Suprapubic skin (tissue), 4 donors: ENCODE results near the gene EFCAB6. TPM values are rescaled to one million over a fixed set of nuclear protein-coding genes. Genes with fewer than 3 reads are reported as not detected.

Experiments used
- DNase-seq, 2 donors: peaks; one replicate each; pipeline ENCODE4 v3.0.0-alpha.2; 2019; ENCODE audit warnings: low spot score in 2 of 2
- H3K27ac ChIP-seq: fragments of 200-600 bp; sonication (generic); one replicate; pipeline ENCODE4 v1.5.1; 2019
- H3K27me3 ChIP-seq: fragments of 200-600 bp; sonication (generic); one replicate; pipeline ENCODE4 v1.5.1; 2019
- H3K36me3 ChIP-seq: fragments of 200-600 bp; sonication (generic); one replicate; pipeline ENCODE4 v1.5.1; 2019
- H3K4me1 ChIP-seq: fragments of 200-600 bp; sonication (generic); one replicate; pipeline ENCODE4 v1.5.1; 2019
- H3K4me3 ChIP-seq: fragments of 200-600 bp; sonication (generic); one replicate; pipeline ENCODE4 v1.5.1; 2019; ENCODE audit warnings: mild to moderate bottlenecking
- H3K9me3 ChIP-seq: fragments of 200-600 bp; sonication (generic); one replicate; pipeline ENCODE4 v1.5.1; 2019
- CTCF ChIP-seq, 2 donors: fragments of 200-600 bp in 1 of 2; fragments of 450-650 bp in 1 of 2; sonication (generic) in 1 of 2; IDR thresholded peaks; one replicate each; pipeline ENCODE4 v1.5.1; 2016 to 2019; ENCODE audit warnings: antibody characterized with exemption in 2 of 2, mild to moderate bottlenecking in 1 of 2, moderate library complexity in 1 of 2
- EP300 ChIP-seq: sonication (generic); formaldehyde crosslinking; IDR thresholded peaks from one replicate; pipeline ENCODE4 v1.6.1; 2017; ENCODE audit warnings: antibody characterized with exemption
- POLR2A ChIP-seq, 2 donors: fragments of 450-650 bp; IDR thresholded peaks; one replicate each; pipeline ENCODE4 v1.6.1; 2017; ENCODE audit warnings: antibody characterized with exemption in 2 of 2, mild to moderate bottlenecking in 2 of 2, moderate library complexity in 2 of 2
- POLR2AphosphoS5 ChIP-seq, 3 donors: sonication (generic); formaldehyde crosslinking; IDR thresholded peaks; one replicate each; pipeline ENCODE4 v1.6.1; 2017; ENCODE audit warnings: antibody characterized with exemption in 3 of 3
- WGBS: methylation state at CpG from one replicate; pipeline ENCODE4 v1.1.5; 2018; 5-methylcytosine and 5-hydroxymethylcytosine counted together
- total RNA-seq, 4 donors: library from RNA; depleted of rRNA; stranded (reverse); fragments of >200 nt; gene quantifications; one replicate each; pipeline ENCODE4 v1.1.0, GENCODE V29; 2016

EFCAB6 gene
- total RNA-seq, 4 donors from 2014 or later, result 1.9 to 4.9 (median 2.9) TPM

DNA sequence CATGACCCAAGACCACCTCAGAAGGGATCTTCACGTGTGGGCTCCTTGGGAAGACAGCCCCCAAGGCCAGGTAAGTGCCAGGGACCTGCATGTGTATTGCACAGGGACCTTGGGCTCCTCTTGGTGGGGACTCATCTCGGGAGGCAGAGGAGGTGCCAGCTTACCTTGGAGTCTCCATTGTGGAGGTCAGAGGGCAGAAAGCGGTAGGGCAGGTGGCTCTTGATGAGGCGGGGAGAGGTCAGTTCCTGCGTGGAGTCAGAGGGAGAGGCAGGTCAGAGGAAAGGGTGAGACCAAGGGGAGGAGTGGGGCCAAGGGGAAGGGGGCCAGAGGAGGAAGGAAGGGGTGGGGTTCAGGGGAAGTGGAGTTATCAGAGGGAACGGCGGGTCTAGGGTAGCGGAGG lies 27.7 kb upstream of the EFCAB6 start:
- no peak for TF ChIP-seq EP300
- no peak for TF ChIP-seq POLR2AphosphoS5 (IDR thresholded peaks at IDR 0.05)
- TF ChIP-seq POLR2A (IDR thresholded peaks at IDR 0.05), result no peak
- TF ChIP-seq CTCF (IDR thresholded peaks at IDR 0.05), result no peak
- no peak for DNase-seq
- H3K9me3 ChIP-seq, result no peaks in the 10 kb centered on the region
- no peaks in the 10 kb centered on the region for H3K36me3 ChIP-seq
- H3K4me1 ChIP-seq, result no peaks in the 10 kb centered on the region
- H3K4me3 ChIP-seq, result no peak overlapping the region
- WGBS, result 70% methylated on average over 8 of the region's 8 CpGs
- peaks cover 16% of the 10 kb centered on the region for H3K27me3 ChIP-seq
- H3K27ac ChIP-seq, result no peak overlapping the region

DNA sequence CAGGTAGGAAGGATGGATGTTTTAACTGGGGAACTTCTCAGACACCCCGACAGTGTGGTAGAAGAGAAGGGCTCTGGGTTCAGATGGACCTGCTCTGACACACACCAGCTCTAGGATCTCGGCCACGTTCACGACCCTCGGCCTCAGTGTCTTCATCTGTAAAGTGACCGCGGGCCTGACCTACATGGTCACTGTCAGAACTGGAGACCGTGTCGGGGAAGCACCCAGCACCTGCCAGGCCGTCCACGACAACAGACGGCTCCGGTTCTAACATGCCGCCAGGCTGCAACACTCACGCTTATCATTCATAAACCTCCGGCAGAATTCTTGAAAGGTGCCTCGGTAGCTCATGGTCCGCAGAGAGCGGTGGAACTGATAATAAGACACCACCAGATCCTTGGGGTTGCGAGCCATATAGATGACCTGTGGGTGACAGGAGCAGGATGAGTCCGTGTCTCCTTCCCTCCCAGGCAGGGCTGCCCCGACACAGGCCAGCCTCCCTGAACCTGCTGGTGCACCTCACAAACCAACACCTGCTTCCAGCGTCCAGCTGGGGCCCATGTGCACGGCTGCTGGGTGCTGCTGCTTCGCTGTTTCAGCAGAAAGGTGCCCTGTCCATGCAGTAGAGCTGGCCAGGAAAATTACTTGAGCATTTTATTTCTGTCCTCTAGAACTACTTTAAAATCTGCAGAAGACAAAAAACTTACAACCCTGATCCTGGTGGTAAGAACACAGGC lies 26.6 kb upstream of the EFCAB6 start:
- Histone ChIP-seq H3K4me1 (no peaks in the 10 kb centered on the region), H3K27ac (no peak overlapping the region), H3K27me3 (peaks cover 17% of the 10 kb centered on the region), H3K4me3 (no peak overlapping the region), H3K36me3 (no peaks in the 10 kb centered on the region), H3K9me3 (no peaks in the 10 kb centered on the region)
- WGBS, result 94% methylated on average over 18 of the region's 25 CpGs
- TF ChIP-seq POLR2AphosphoS5 (IDR thresholded peaks at IDR 0.05), result no peak
- no peak for TF ChIP-seq CTCF (IDR thresholded peaks at IDR 0.05)
- no peak for TF ChIP-seq EP300
- no peak for TF ChIP-seq POLR2A (IDR thresholded peaks at IDR 0.05)
- no peak for DNase-seq

DNA sequence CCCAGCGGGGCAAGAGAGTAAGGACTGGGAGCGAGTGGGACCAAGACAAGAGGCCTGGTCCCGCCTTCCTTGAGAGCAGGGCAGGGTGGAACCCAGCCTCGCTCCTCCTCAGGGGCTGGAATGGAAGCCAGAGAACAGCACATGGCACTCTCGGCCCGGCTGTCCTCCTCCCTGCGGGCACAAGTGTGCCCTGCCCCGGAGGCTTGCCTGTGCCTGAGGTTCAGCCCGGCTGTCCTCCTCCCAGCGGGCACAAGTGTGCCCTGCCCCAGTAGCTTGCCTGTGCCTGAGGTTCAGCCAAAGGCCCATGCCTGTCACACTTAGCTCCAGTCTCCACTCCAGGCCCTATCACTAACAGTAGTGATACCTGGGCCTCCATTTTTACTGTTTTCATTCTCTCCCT lies 26.1 kb upstream of the EFCAB6 start:
- 51% methylated on average over 10 of the region's 10 CpGs for WGBS
- Histone ChIP-seq H3K27me3 (peaks cover 23% of the 10 kb centered on the region), H3K4me3 (no peak overlapping the region), H3K27ac (no peak overlapping the region), H3K9me3 (no peaks in the 10 kb centered on the region), H3K36me3 (no peaks in the 10 kb centered on the region), H3K4me1 (no peaks in the 10 kb centered on the region)
- TF ChIP-seq POLR2AphosphoS5 (IDR thresholded peaks at IDR 0.05) (no peak), POLR2A (IDR thresholded peaks at IDR 0.05) (no peak), CTCF (IDR thresholded peaks at IDR 0.05) (no peak), EP300 (no peak)
- DNase-seq, result no peak

DNA sequence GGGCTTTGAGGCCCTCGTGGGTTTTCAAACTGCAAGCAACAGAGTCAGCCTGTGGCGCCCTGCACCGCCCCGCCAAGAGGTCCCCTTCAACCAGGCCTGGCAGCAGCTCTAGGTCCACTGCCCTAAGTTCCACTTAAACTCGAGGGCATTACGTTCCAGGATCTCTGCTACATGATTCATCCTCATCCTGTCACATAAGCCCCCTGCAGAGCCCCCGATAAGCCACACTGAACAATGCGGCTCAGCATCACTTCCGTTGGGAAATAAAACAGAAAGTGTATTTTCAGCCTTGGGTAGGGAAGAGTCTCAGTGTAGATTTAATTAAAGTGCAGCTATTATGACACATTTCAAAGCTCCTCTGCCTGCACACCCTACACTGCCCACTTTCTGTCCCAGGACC lies 25.6 kb upstream of the EFCAB6 start:
- no peak for DNase-seq
- 89% methylated on average over 9 of the region's 9 CpGs for WGBS

More for the DNA sequence above, 25.6 kb upstream of the EFCAB6 start:
- TF ChIP-seq POLR2AphosphoS5 (IDR thresholded peaks at IDR 0.05), result no peak
- no peak for TF ChIP-seq CTCF (IDR thresholded peaks at IDR 0.05)
- no peak for TF ChIP-seq POLR2A (IDR thresholded peaks at IDR 0.05)
- TF ChIP-seq EP300, result no peak
- Histone ChIP-seq H3K27me3 (peaks cover 28% of the 10 kb centered on the region), H3K4me3 (no peak overlapping the region), H3K9me3 (no peaks in the 10 kb centered on the region), H3K36me3 (no peaks in the 10 kb centered on the region), H3K4me1 (no peaks in the 10 kb centered on the region), H3K27ac (no peak overlapping the region)
